Stimulated activated CD4-positive, alpha-beta T cell treated with anti-CD3 and anti-CD28 coated beads, Interleukin-15, amount 100 ng/mL, for 1 hour (primary cell): ENCODE results near the gene PSTPIP2.
"Not testable (repeated sequence)": the region's sequence is repeated elsewhere in the genome, so short reads cannot be mapped to it uniquely, and the experiment has no call there.

Experiments used
- DNase-seq, 2 donors: peaks; one replicate each; pipeline ENCODE4 v3.0.0-alpha.2; 2020; ENCODE audit warnings: low read depth in 1 of 2, low spot score in 1 of 2

PSTPIP2 gene

DNA sequence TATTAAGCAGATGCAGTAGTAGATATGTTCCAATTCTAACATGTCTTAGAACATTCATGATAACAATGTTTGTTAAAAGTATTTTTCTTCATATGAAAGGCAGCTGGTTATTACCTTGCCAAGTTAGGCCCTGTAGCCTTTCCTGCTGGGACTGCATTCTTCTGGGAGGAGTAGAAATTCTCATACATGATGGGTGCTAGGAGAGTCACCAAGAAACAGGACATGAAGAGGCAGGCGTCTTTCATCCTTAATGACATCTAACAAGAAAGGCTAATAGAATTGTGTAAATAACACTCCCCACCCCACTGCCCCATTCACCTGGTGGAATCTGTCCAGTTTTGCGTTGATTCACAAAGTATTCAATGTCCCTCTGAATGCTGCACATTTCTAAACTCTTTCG is 80.3 kb downstream of the PSTPIP2 start:
- no peak for DNase-seq

DNA sequence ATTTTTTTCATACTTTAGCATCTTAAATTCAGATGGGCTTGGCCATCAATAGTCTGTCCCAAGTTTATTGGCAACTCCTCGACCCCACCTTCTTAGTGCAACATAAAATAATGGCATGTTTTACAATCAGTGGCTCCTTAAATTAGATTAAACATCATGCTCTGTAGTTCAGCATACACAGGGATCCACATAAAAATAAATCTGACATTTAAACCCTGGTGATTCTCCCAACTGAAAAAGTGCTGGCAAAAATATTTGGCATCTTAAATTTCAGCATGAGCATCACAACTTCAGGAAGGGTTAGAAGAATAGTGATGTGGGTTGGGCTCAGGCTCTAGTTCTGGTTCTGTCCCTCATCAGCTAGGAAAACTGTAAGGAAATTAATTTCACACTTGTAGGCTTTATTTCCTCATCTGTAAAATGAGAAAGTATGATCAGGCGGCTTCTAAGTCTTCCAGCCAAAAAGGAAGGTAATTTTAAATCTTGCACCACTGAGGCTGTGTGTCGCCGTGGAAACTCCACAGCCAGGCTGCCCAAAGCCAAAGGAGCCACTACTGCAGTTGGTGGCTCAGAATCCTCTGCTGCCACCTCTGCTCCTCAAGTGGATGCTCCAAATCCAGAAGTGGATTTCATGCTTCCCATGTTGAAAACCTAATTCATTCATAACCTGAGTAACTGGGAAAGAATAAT is 87.4 kb downstream of the PSTPIP2 start:
- no peak for DNase-seq

DNA sequence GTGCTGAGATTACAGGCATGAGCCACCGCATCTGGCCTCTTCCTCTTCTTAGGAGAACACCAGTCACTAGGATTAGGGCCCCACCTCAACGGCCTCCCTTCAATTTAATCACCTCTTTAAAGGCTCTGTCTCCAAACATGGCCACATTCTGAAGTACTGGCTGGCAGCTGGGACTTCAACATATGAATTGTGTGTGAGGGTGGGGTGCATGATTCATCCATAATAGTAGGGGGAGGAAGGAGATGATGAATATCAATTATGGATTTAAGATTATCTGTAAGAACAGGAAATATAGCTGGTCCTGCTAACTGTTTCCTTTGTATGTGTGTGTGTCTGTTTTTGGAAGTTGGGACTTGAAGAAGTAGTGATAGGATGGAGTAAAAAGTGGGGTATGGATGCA is 90.2 kb downstream of the PSTPIP2 start:
- DNase-seq, result no peak

DNA sequence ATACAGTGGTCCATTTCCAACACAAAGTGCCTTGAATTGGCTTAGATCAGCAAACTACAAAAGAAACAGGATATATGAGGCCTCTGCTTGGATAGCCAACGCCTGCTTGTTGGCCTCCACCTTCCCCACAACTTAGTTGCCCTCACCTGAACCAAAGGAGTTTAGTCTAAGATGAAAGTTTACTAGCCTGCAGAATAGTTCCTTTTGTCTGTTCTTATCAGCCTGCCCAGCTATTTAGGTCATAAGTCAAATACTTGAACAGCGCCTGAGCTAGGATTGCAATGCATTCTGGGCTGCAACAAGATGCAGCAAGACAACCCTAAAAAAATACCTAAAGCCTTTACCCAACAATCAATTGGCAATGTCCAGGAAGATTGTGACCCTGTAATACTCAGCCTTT is 91.8 kb downstream of the PSTPIP2 start:
- DNase-seq, result no peak

DNA sequence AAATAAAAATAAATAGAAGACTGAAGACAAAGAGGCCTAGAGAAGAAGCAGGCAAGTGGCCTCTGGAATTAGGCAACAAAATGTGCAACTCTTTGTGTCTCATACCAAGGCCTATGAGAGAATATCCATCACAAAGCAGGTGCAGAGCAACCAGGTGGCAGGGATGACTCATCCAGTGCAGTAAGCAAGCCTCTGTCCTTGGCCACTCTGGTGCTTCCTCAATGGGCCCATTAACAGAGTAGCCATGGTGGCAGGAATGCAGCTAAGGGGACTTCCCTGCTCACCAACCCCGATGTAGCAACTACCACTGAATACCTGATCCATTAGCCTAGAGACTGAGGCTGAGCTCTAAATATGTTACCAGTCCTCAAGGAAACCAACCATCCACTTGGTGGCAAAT is 94.0 kb downstream of the PSTPIP2 start:
- no peak for DNase-seq

DNA sequence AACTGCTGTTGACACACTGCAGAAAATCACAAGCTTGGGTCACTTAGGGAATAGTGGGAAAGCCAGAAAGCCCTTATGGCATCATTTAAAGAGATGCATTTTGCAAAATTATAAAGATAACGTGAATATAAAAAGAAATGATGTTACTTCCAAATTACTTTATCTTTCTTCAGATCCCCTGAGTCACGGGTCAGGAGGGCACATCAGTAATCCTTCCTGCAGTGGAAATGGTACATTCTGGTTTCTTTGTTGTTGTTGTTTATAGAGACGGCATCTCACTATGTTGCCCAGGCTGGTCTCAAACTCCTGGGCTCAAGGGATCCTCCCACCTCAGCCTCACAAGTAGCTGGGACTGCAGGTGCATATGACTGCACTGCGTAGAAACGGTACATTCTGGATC is 95.1 kb downstream of the PSTPIP2 start:
- no peak for DNase-seq

DNA sequence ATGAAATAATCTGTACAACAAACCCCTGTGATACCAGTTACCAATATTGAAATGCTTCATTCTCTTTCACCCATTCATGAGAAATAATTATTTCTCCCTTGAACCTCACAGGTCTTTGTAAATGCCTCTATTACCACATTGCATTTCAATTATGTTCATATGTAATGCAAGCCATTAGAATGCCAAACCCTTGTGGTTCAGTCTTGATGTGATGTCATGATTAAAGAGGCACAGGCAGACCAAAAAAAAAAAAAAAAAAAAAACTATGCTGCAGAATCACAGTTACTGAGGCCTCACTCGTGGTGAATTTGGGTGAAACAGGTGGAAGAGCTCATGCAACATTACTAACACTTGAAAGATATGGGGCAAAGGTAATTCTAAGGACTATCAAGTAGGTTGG is 95.5 kb downstream of the PSTPIP2 start:
- DNase-seq, result no peak

DNA sequence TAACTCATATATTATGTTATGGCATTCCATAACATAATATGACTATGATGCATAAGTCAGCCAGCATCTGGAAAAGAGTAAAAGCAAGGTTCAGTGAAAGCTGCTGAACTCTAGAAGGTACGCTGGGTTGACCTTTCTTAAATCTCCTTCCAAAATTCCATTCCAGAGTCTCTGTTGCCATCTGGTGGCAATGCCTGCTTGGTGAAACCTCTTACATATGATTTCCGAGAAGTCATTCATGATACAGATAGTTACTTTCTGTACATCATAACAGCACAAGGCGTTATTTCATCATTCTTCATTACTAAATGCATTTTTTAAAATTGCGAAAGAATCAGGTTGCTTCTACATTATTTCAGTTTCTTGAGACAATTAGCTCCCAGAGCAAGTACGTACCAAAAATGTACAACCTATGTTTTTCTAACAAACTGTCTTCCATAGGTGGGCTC is 97.9 kb downstream of the PSTPIP2 start:
- peak in 1 of 2 donors; percentile 16 for DNase-seq

DNA sequence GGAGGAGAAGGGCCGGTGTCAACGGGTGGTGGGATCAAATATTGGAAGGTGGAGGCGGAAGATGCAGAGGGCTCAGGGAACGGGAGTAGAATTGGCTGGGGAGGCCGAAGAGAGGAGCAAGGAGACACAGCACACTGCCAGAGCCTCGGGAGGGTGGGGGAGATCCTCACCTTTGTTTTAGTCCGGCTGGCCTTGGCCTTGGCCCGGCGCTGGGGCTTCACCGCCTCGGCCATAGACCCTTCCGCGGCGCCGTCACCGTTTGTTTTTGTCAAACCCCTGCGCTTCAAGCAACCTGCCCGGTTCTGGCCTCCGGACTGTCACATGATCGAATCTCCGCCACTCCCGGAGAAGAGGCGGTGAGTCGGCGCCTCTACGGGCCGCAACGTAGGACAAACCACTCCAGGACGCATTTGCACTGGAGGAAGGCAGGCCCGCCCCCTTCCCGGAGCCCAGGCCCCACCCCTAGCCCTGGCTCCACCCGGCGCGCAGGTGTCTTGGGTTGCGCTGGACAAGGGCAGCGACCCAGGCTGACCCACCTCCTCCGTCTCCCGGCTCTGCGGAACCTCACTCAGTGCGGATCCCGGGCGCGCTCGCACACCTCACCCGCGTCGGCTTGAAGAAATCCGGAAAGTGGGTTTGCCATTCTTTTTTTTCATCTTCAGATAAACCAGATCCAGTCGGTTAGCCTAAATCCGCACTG is 104.9 kb downstream of the PSTPIP2 start, which contains the start of gene EPG5:
TSS of gene EPG5 (minus strand) at position 323 of the 700 bp plus-strand sequence. CDS start at position 233, 90 bp downstream.
- DNase-seq, result peak; percentile 79 to 83

DNA sequence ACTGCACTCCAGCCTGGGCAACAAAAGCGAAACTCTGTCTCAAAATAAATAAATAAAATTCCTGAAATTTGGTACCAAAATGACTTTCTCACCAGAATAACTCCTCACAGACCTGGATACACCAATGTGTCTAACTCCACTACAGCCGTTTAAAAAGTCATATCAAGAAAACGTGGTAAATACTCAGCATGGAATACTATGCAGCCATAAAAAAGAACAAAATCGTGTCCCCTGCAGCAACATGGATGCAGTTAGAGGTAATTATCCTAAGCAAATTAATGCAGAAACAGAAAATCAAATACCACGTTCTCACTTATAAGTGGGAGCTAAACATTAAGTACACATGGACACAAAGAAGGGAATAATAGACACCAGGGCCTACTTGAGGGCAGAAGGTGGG is 107.1 kb downstream of the PSTPIP2 start:
- DNase-seq, result not testable (repeated sequence)

DNA sequence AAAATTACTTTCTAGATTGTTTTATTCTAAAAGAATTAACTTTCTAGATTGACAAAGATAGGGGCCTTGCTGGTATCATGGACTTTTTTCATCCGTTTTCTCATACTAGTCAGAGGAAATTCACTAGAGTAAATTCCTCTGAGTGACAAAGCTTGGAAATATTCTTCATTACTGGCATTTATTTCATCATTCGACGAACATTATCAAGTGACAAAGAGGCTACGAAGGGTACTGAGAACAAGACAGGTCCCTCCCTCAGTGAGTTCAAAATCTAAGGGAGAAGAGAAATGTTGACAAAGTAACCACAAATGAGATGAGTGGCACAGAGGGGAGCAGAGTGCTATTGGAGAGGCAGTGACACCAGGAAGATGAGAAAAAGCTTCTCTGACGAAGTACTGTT is 109.2 kb downstream of the PSTPIP2 start:
- DNase-seq, result no peak

DNA sequence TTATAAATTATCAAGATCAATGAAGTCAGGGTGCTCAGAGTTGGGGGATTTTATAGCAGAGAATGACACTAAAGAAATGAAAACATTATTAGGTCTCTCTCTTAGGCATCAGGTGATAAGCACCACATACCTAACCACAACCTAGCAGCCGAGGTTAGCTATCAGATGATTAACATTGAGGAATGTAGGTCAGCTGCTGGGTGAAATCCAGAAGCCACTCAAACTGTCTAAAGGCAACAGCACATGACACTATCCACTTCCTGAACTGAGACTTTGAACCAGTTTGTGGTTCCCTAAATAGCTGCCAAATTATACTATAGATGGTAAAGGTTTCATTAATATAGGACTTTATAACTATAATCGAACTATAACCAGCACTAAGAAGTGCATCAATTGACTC is 109.6 kb downstream of the PSTPIP2 start:
- DNase-seq, result no peak

DNA sequence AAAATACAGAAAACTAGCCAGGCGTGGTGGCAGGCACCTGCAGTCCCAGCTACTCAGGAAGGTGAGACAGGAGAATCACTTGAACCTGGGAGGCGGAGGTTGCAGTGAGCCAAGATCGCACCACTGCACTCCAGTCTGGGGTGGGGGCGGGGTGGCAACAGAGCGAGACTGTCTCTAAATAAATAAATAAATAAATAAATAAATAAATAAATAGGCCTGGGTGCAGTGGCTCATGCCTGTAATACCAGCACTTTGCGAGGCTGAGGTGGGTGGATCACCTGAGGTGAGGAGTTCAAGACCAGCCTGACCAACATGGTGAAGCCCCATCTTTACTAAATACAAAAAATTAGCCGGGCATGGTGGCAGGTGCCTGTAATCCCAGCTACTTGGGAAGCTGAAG is 112.6 kb downstream of the PSTPIP2 start:
- not testable (repeated sequence) for DNase-seq

DNA sequence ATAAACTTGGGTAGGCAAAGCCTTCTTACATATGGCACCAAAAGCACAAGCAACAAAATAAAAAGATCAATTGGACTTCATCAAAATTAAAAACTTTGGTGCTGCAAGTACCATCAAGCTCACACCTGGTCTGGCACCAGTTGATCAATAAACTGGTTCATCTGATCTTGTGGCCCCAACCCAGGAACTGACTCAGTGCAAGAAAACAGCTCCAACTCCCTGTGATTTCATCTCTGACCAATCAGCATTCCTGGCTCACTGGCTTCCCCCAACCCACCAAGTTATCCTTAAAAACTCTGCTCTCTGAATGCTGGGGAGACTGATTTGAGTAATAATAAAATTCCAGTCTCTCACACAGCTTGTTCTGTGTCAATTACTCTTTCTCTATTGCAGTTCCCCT is 113.3 kb downstream of the PSTPIP2 start:
- DNase-seq, result no peak

DNA sequence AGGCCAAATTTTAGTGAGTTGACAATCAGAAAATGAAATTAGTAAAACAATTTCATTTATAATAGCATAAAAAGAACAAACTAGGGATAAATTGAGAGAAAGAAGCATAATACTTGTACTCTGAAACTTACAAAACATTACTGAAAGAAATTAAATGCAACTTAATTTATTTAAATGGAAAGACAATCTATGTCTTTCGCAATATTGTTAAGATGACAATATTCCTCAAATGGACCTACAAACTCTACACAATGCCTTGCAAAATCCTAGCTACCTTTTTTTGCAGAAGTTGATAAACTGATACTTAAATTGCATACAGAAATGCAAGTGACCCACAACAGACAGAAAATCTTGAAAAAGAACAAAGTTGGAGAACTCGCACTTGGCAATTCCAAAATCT is 114.0 kb downstream of the PSTPIP2 start:
- DNase-seq, result no peak

DNA sequence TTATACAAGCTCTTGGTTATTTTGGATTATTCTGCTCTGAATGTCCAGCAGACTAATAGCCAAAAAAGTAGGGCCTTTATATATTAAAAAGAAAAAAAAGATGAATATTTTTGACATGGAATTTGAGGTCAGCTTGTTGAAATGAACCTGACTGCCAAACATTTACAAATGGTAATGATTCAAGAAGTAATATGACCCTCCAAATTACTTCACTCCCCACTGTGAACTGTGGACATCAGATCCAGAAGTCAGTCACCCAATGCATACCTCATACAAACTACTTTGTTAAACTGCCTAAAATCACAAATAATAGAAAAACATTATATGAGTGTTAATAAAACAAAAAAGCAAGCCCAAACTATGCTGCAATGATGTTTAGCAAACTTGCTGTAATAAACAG is 115.0 kb downstream of the PSTPIP2 start:
- DNase-seq, result no peak

DNA sequence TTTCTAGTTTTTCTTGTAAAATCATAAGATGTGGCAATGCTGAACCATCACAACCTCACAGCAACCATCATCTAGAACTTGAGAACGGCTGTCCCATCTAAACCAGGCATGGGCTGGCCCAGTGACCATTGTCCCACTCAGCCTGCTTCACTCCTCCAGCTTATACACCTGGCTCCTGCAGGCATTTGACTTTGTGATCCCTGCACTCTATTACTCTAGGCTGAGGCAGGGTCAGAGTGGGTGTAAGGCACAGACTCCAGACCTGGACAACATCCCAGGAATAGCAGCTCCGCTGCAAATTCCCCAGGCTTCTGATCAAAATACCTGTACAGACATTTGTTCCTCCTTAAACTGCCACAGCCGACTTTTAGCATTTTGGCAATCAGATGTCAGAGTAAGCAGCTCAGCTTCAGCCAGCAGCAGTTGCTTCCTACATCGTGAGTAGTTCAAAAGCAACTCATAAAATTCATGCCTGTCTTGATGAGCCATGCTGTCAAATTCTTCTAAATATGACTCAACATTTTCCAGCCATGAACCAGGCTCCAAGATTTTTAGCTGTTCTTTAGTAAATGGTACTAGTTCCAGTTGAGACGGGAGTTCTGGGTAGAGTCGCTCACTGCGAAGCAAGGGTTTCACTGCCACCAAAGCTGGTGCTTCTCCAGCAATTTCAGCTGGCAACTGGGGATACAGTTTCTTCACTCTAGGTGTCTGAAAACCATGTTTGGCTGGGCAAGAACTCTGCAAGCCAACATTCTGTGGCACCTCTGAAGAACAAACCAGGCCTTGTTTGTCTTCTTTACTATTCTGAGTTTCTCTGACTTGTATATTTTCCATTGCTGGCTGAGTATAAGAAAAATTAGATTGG is 117.8 kb downstream of the PSTPIP2 start:
- DNase-seq, result no peak

DNA sequence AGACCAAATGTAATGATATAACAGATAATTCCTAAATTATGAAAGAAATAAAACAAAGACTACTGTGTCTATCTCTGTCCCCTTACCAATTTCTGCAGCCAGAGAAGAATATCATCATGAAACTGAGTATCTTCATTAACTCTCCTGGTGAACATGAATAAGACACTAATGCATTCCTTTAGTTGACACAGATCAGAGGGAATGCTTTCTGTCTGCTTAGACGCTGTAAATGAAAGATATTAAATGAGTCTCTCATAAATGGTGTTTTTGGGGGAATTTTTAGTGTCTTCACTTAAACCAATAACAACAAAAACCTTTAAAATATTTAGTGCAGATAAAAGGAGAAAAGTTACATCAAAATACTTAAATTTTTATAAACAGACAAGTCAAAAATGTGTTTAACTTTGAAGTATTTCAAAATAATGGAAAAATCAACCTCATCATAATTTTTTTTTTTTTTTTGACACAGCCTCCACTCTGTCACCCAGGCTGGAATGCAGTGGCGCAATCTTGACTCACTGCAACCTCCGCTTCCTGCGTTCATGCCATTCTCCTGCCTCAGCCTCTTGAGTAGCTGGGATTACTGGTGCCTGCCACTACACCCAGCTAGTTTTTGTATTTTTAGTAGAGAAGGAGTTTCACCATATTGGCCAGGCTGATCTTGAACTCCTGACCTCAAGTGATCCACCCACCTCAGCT is 120.9 kb downstream of the PSTPIP2 start:
- no peak for DNase-seq

DNA sequence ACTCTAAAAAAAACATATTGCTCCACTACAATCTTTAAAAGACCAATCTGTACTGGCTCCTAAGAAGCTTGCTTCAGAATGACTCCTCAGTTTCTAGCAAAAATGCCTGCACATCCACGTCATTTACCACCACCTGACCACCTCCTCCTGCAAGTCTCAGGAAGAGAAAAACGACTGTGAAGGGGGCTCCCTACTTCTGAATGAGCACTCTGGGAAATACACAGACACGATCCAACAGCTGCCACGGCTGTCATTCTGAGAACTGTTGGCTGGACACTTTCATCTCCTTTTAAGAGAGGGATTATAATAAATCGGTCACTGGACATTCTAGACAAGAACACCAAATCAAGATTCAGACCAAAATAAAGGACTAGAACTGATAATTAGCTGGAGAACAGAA is 126.4 kb downstream of the PSTPIP2 start:
- DNase-seq, result no peak

DNA sequence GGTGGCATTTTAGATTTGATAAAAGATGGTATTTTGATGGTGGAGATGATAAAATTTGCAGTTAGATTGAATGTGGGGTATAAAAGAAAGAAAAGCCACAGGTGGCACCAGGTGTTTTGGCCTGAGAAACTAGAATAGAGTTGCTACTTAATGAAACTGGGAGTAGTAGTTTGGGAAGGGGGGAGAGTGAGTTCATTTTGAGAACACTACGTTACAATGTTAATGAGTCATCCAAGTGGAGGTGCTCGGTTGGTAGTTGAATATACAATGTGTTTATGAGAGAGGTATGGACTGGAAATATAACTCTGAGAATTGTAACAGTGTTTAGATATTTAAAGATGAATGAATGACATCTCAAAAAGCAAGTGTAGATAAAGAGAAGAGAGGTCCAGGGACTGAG is 131.3 kb downstream of the PSTPIP2 start:
- DNase-seq, result no peak

DNA sequence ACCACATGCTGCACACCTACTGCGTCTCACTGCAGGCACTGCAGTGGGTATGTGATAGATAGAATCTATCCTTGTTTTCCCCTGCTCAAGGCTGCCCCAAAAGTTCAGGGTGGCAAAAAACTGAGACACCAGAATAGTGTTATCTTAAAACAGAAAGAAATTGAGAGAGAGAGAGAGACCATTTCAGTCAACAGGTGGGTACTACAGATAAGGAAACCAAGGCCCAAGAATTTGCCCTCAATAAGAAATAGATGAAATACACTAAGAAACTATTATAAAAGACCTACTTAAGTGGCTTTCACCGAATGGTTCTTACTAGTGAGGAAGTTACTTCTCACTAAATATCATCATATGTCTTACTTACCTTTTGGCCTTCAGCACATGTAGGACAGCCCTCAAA is 132.8 kb downstream of the PSTPIP2 start:
- DNase-seq, result no peak
